ENCODE data around the gene CCR4.
A peak's percentile ranks its signal among the peaks of the same experiment; 100 is the strongest.
"Not testable (repeated sequence)": the region's sequence is repeated elsewhere in the genome, so short reads cannot be mapped to it uniquely, and the experiment has no call there.

CCR4 gene

DNA sequence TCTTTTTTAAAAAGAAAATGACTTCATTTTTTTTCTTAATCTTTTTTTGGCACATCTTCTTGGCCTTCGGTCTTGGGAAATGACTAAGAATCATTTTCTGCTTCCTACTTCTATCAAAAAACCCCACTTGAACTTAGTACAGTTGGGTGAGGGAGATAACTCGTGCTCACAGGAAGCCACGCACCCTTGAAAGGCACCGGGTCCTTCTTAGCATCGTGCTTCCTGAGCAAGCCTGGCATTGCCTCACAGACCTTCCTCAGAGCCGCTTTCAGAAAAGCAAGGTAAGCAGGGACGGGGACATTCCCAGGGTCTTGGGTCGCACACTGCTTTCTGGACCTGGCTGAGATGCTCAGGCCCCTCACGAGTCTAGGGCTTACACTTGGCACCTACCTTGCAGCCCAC, at the start of gene CCR4:
CCR4 (plus strand) TSS at position 235 of the 402 bp plus-strand sequence. CDS start 1,779 bp downstream, outside the sequence.
- no peak for DNase-seq
- intact Hi-C loops (cut with DNase I) = no loop called here

DNA sequence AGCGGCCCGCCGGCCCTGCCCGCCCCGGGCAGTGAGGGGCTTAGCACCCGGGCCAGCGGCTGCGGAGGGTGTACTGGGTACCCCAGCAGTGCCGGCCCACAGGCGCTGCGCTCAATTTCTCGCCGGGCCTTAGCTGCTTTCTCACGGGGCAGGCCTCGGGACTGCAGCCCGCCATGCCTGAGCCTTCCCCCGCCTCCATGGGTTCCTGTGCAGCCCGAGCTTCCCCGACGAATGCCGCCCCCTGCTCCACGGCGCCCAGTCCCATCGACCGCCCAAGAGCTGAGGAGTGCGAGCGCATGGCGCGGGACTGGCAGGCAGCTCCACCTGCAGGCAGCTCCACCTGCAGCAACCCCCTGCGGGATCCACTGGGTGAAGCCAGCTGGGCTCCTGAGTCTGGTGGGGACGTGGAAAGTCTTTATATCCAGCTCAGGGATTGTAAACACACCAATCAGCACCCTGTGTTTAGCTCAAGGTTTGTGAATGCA, 48.5 kb upstream of the CCR4 start:
- DNase-seq = peak in 30 of 42 donors; percentile 11 to 62 (median 40)
- intact Hi-C loops (cut with DNase I) = not testable (repeated sequence)

DNA sequence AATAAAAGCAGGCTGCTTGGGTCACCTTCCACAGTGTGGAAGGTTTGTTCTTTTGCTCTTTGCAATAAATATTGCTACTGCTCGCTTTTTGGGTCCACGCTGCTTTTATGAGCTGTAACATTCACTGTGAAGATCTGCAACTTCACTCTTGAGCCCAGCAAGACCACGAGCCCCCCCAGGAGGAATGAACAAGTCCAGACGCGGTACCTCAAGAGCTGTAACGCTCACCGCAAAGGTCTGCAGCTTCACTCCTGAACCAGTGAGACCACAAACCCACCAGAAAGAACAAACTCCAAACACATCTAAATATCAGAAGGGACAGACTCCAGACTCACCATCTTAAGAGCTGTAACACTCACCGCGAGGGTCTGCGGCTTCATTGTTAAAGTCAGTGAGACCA, 47.5 kb upstream of the CCR4 start:
- no peak for DNase-seq
- intact Hi-C loops (cut with DNase I) = no loop called here

DNA sequence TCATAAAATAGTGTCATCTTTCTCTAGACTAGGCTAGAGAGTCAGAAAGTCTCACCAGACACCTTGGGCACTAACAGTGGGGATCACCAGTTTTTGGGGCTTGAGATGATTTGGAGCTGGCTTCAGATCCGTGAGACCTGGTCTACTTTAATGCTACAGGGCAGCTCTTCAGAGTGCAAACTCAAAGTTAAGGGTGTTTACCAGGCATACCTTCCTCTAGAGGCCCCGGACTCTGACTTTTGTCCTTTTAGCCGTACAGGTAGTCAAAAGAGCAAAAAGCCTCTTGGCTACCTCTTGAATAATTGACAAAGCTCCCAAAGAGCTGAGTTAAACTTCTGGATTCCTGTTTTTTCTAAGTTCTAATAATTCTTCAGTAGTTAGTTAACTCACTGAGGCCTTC, 41.4 kb upstream of the CCR4 start:
- intact Hi-C loops (cut with DNase I) = no loop called here

DNA sequence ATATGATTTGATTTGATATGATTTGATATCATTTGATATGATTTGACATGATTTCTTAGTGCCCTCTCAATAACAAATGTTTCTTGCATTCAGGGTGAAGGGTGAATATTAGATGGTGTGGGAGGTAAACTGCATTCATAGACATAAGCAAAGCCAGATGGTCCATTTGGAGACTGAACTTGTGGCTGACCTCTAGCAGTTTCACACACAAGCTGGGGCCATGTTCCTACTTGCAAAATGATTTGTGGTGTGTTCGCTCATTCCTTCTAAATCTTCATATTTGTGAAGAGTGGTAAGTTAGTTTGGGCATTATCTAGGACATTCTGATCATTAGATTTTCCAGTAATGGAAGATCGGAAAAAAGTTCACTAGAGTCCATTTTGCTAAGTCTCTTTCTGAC, 40.5 kb upstream of the CCR4 start:
- DNase-seq = no peak

More for the DNA sequence above, 41.4 kb upstream of the CCR4 start:
- DNase-seq = peak in 1 of 42 donors; percentile 15

DNA sequence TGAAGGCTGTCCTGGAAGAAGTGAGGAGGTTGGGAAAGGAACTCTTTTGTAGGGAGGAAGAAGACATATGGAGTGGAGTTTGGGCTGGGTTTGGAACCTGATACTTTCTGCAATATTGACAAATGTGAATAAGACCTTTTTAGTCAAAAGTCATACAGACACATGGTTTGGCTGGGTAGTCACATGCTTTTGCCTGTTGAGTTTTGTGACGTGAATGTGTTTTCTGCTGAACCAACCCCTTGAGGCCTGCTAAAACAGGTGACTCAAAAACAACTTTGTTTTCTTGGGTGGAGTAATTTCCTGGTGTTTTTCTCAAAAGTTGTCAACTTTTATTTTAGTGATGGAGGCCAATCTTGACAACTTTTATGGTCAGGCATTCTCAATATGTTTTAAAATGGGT, 39.4 kb upstream of the CCR4 start:
- intact Hi-C loops (cut with DNase I) = no loop called here
- DNase-seq = peak in 1 of 42 donors; percentile 13

More for the DNA sequence above, 40.5 kb upstream of the CCR4 start:
- intact Hi-C loops (cut with DNase I) = no loop called here

DNA sequence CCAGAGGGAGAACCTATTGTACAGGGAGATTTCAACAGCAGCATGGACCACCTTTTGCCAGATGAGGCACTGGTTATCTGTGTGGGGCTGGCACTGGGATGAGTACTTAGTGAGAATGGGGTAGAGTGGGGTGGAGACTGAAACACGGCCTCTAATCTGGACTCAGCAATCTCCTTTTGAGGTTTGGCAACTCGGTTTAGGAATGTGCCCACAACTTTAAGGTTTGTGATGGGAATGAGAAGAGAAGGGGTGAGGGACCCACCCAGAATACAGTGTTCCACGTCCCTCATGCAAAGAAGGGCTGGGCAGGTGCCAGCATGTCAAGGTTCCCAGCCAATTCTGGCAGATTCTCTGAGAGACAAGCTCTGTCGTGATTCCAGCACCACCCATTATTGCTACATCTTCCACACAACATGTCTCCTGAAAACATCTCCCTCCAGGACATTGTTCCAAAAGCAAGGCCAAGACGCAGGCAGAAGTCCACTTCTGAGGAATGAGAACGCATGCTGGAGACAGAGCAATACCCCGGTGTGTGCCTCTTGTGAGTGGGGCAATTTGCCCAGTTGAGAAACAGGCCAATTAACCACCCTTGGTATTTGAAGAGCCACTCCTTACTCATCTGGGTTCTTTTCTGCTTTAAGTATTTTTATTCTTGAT, 37.5 kb upstream of the CCR4 start:
- intact Hi-C loops (cut with DNase I) = no loop called here
- peak in 1 of 42 donors; percentile 30 for DNase-seq

DNA sequence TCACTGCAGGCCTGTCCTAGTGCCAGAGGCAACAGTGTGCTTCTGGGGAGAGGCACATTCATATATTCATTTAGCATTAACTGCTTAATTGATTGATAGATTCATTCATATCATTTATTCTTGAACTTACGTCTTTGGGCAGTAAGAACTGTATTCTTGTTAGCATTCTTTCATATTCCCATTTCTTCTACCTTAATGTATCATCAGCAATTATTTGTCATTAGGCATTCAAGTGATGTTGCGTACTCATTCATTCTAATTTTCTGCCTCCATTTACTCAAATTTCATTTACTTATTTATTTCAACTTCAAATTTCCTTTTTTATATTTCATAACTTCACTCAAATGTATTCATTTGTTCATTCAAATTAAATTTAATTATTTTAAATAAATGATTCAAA, 31.5 kb upstream of the CCR4 start:
- DNase-seq = no peak
- intact Hi-C loops (cut with DNase I) = no loop called here

DNA sequence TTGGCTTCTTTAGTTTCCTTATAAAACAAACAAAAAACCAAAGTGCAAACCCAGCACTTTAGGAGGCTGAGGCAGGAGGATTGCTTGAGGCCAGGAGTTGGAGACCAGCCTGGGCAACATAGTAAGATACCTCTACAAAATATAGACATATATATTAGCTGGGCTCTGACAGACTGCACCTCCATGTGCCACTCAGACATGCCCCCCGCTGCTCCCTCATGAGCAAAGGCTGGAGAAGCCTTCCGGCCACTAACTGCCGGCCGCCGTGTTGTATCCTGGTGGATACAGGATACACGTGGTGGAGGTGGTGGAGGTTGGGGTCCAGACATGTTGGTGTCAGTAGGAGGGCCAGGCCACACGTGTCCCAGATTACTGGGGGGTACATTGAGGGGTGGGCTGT, 29.4 kb upstream of the CCR4 start:
- DNase-seq = peak in 1 of 42 donors; percentile 25
- intact Hi-C loops (cut with DNase I) = no loop called here

DNA sequence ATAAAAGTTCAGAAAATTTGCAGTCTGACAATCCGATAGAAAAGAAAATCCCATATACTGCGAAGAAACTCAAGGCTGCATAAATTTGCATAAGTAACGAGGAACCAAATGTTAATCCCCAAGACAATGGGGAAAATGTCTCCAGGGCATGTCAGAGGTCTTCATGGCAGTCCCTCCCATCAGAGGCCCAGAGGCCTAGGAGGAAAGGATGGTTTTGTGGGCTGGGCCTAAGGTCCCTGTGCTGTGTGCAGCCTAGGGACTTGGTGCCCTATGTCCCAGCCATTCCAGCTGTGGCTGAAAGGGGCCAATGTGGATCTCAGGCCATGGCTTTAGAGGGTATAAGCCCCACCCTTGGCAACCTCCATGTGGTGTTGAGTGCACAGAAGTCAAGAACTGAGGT, 21.3 kb upstream of the CCR4 start:
- peak in 1 of 42 donors; percentile 10 for DNase-seq
- intact Hi-C loops (cut with DNase I) = loop anchor here (10.0 kb wide), 1 partner anchor 195 kb away; no protein-coding TSS in a partner anchor

DNA sequence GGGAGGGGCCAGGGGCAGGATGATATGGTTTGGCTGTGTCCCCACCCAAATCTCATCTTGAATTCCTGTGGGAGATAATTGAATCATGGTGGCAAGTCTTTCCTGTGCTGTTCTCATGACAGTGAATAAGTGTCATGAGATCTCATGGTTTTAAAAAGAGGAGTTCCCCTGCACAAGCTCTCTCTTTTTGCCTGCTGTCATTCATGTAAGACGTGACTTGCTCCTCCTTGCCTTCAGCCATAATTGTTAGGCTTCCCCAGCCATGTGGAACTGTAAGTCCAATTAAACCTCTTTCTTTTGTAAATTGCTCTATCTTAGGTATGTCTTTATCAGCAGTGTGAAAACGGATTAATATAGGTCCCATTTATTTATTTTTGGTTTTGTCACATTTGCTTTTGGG, 20.2 kb upstream of the CCR4 start:
- not testable (repeated sequence) for DNase-seq
- intact Hi-C loops (cut with DNase I) = loop anchor here (10.0 kb wide), 1 partner anchor 196 kb away; no protein-coding TSS in a partner anchor

DNA sequence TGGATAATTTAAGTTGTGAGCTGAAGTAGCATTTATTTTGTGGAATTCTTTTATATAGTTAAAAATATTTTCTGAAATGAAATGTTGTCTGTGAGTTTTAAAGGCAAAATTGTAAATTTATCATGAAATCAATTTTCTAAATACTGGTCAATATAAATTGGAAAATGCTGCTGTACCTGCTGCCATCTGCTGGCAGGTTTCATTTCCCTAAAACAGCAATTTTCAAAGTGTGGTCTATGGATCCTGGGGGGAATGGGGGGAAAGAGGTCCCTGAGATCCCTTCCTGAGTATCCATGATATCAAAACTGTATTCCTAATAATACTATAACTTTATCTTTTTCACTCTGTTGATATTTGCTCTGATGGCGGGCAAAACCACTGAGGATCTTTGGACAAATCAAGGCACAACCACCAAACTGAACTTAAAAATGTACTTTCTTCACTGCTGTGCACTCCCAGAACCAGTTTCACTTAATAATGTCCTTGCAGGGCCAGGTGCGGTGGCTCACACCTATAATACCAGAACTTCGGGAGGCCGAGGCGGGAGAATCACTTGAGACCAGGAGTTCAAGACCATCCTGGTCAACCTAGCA, 17.2 kb upstream of the CCR4 start:
- intact Hi-C loops (cut with DNase I) = loop anchor here (10.0 kb wide), 1 partner anchor 199 kb away; no protein-coding TSS in a partner anchor
- DNase-seq = peak in 24 of 42 donors; percentile 7 to 56 (median 23)

DNA sequence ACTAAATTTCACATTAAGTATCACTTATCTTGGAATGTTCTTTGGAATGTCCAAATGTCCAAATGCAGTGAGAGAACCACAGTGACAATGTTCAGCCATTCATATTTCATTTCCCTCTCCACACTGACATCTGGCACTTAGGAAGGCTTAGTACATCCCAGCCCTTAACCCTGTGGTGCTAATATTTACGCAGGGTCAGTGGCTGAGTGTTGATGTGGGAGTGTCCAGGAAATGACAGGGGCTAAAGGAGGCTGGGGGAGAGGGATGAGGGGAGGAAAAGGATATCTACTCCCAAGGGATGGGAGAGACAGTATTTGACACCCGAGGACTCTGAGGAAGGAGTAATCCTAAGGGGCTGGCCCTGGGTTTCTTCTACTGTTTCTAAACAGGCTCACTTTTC, 14.1 kb upstream of the CCR4 start:
- no peak for DNase-seq
- intact Hi-C loops (cut with DNase I) = loop anchor here (10.0 kb wide), 1 partner anchor 203 kb away; no protein-coding TSS in a partner anchor

DNA sequence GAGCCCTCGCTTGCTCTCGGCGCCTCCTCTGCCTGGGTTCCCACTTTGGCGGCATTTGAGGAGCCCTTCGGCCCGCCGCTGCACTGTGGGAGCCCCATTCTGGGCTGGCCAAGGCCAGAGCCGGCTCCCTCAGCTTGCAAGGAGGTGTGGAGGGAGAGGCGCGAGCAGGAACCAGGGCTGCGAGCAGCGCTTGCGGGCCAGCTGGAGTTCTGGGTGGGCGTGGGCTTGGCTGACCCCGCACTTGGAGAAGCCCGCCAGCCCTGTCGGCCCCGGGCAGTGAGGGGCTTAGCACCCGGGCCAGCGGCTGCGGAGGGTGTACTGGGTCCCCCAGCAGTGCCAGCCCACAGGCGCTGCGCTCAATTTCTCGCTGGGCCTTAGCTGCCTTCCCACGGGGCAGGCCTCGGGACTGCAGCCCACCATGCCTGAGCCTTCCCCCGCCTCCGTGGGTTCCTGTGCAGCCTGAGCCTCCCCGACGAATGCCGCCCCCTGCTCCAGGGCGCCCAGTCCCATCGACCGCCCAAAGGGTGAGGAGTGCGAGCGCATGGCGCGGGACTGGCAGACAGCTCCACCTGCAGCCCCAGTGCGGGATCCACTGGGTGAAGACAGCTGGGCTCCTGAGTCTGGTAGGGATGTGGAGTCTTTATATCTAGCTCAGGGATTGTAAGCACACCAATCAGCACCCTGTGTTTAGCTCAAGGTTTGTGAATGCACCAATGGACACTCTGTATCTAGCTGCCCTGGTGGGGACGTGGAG, 11.7 kb upstream of the CCR4 start:
- intact Hi-C loops (cut with DNase I) = loop anchor here (10.0 kb wide), 1 partner anchor 205 kb away; no protein-coding TSS in a partner anchor
- DNase-seq = not testable (repeated sequence)

DNA sequence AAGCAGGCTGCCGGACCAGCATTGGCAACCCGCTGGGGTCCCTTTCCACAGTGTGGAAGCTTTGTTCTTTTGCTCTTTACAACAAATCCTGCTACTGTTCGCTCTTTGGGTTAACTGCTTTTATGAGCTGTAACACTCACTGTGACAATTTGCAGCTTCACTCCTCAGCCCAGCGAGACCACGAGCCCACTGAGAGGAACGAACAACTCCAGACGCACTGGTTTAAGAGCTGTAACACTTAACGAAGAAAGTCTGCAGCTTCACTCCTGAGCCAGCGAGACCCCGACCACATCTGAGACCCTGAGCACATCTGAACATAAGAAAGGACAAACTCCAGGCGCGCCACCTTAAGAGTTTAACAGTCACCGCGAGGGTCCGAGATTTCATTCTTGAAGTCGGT, 10.7 kb upstream of the CCR4 start:
- intact Hi-C loops (cut with DNase I) = no loop called here

DNA sequence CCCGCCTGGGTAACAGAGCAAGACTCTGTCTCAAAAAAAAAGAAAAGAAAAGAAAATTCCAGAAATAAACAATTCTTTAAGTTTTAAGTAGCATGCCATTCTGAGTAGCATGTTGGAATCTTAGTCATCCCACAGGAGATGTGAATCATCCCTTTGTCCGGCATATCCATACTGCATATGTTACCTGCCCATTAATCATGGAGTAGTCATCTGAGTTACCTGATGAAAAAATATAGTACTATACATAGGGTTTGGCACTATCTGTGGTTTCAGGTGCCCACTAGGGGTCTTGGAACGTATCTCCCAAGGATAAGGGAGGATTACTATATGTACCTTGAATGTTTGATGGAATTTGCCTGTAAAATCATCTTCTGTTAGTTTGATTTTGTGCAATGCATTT, 6.3 kb upstream of the CCR4 start:
- DNase-seq = no peak
- intact Hi-C loops (cut with DNase I) = no loop called here

More for the DNA sequence above, 10.7 kb upstream of the CCR4 start:
- no peak for DNase-seq

DNA sequence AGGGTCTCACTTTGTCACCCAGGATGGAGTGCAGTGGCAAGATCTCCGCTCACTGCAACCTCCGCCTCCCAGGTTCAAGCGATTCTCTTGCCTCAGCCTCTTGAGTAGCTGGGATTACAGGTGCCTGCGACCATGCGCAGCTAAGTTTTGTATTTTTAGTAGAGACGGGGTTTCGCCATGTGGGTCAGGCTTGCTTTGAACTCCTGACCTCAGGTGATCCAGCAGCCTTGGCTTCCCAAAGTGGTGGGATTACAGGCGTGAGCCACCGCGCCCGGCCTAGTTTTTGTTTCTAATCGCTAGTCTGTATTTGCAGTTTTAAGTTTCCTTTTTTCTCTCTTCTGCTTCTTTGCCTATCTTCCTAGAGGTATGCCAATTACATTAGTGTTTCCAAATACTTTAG, 5.8 kb upstream of the CCR4 start:
- intact Hi-C loops (cut with DNase I); DNase-seq: not testable (repeated sequence)

DNA sequence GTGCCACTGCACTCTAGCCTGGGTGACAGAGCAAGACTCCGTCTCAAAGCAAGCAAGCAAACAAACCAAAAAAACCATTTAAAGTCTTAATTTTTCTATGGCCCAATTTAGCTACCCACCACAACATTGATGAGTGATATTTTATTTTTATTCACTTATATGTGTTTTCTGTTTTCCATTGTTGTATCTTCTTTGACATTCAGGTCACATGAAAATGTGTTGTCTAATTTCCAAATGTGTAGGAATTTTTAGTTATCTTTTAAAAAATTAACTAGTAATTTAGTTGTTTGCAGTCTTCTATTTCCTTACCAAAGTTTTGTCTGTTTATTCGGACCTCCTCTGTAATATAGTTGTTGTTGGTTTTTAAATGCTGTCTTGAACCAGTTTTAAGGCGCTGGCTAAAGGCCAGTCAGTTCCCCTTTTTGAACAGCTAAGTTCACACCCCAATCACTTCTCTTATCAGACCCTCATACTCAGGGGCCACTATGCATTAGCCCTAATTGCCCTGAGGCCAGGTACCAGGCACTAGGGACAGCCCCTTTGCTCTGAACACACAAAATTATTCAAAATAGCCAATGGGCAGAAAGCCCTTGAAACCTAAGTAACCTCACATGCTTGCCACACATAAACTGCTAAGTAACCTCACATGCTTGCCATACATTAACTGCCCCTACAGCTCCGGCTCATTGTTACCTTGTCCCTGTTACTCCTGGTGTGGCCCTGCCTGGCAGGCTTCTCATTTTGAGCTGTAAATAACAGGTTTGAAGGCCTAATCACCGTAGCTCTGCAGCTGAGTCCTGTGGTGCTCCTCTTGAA, 4.3 kb upstream of the CCR4 start:
- intact Hi-C loops (cut with DNase I) = no loop called here
- no peak for DNase-seq

DNA sequence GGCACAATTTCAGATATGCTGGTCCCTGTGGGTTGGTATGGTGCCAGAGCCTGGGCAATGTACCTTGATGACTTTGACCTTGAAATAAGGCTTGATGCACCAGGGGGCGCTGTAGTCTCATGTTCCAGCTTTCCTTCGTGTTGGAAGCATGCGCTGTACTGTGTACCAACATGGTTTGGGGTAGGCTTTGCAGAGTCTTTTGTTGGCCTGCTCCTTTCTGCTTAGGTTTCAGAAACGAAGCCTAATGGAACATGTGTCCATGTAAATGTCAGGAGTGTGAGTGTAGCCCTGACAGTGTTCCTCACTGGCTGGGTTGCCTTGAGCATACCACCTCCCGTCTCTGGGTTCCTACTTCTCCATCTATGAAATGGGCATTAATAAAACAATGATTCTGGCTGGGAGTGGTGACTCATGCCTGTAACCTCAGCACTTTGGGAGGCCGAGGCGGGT, 3.6 kb upstream of the CCR4 start:
- peak; percentile 7 to 85 (median 72) for DNase-seq
- intact Hi-C loops (cut with DNase I) = no loop called here

Measured in head of caudate nucleus (tissue), 42 donors.